NCI-H526 treated with DMSO at 0.1 percent for 48 hours (cell line): Measurements from ENCODE around the gene AFF1.
"Not testable (repeated sequence)": the region's sequence is repeated elsewhere in the genome, so short reads cannot be mapped to it uniquely, and the experiment has no call there.

Experiments
- DNase-seq: peaks from one replicate; lab custom pipeline; 2025; lab: John Stamatoyannopoulos, UW

Gene AFF1

DNA sequence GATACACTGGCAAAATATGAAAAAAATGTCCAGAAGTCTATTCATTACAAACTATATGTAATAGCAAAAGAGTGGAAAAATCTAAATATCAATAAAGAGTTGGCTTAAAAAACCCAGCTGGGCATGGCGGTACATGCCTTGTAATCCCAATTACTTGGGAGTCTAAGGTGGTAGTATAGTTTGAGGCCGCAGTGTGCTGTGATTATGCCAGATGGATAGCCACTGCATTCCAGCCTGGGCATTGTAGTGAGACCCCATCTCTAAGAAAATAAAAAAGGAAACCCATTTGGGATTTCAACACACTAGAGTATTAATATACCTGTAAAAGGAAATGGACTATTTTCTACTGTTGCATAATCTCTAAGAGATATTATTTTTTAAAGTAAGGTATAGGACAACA is 45.4 kb downstream of the AFF1 start:
- DNase-seq = no peak

DNA sequence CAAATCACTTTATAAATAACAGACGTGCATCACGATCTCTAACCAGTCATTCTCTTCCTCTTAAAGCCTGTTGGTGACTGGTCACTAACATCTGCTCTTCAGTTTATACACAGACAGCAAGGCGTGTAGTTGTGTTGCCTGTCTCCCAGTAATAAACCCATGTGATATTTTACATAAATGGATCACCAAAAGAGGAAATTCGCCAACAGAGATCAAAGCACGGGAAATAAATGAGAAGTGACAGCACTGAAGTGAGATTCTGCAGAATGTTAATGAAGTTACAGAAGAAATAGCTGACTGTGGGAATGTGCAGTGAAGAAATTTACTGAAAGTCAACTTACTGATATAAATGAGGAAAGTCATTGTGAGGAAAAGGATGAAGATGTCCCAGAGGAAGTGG is 47.0 kb downstream of the AFF1 start:
- no peak for DNase-seq

DNA sequence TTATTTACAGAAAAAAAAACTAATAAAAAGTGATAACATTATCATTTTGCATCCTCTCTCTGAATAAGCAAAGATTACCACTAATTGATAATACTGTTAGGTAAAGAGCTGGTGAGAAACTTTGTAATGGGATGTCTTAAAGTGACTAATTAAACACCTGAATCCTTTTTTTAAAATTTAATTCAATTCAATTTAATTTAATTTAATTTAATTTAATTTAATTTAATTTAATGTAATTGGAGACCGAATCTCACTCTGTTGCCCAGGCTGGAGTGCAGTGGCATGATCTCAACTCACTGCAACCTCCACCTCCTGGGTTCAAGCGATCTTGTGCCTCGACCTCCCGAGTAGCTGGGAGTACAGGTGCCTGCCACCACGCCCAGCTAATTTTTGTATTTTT is 51.0 kb downstream of the AFF1 start:
- not testable (repeated sequence) for DNase-seq

DNA sequence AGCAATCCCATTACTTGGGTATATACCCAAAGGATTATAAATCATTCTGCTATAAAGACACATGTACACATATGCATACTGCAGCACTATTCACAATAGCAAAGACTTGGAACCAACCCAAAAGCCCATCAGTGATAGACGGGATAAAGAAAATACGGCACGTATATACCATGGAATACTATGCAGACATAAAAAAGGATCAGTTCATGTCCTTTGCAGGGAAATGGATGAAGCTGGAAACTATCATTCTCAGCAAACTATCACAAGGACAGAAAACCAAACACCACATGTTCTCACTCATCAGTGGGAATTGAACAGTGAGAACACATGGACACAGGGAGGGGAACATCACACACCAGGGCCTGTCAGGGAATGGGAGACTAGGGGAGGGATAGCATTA is 54.8 kb downstream of the AFF1 start:
- DNase-seq = not testable (repeated sequence)

DNA sequence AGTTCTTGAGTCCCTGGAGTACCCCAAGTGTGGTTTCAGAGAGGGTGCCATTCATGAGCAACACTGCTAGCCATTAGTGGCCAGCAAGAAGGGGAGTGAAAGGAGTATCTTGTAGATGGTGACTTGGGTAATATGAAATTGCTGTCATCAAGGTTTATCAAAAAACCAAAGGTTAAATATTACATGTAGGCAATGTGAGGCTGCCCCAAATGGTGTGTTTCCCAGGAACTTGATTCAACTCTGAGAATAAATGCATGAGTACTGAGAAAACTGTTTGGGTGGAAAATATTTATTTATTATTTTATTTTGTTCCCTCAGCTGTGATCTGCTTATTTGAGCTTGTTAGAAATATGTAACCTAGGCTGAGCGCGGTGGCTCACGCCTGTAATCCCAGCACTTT is 55.7 kb downstream of the AFF1 start:
- DNase-seq = no peak

DNA sequence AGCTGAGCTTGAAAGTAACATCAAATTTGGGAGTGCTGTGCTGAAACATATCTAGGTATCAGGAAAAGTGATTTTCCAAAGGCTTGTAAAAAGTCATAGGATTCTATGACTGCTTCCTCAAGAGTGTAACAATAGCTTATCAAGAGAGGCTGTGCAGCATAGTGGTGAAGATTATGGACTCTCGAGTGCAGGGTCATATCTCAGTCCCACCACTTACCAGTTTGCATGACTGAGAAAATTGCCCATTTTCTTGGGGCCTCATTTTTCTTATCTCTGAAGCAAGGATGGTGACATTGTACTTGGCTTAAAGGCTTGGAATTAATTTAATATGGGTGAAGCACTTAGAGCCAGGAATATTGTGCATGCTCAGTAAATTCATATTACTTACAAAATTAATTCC is 57.2 kb downstream of the AFF1 start:
- DNase-seq = no peak

DNA sequence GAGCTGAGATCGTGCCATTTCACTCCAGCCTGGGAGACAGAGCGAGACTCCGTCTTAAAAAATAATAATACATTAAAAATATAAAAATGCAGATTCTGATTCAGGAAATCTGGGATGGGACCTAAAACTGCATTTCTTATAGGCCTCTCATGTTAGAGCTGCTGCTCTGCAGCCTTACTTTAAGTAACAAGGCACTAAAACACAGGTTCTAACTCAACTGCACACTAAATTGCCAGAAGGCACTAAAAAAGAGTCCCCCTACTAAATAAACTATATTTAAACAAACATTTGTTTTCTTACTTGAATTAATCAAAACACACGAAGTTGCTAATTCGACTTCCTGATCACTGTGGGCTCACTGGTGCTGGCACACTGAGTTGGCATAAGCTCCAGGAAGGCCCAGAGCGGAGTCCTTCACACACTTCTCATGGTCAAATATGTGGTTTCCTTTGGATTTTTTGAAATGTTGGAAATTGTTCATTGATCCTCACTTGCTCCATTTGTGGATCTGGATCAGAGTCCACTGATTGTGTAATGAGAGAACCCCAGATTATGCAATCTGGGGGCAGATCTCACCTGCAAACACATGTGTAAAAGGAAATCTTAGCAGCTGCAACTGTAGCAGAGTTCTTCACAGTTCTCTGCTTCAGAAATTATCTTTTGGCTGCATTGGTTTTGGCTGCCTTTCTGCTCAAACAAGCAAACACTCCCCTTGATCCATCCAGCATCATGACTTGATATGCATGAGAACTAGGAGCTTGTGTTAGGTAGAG is 59.3 kb downstream of the AFF1 start:
- DNase-seq = no peak

DNA sequence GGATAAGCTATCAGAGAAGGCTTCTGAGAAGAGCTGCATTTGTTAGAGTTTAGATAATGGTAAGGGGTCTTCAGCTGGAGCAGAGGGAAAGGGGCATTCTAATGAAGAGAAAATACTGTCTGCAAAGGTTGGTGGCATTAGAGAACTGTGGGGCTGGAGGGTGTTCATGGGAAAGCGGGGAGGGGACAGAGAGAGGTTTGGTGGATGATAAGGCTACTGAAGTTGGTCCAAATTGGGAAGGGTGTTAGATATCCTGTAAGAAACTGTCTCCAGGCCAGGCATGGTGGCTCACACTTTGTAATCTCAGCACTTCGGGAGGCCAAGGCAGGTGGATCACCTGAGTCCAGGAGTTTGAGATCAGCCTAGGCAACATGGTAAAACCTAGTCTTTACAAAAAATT is 59.9 kb downstream of the AFF1 start:
- DNase-seq = no peak

DNA sequence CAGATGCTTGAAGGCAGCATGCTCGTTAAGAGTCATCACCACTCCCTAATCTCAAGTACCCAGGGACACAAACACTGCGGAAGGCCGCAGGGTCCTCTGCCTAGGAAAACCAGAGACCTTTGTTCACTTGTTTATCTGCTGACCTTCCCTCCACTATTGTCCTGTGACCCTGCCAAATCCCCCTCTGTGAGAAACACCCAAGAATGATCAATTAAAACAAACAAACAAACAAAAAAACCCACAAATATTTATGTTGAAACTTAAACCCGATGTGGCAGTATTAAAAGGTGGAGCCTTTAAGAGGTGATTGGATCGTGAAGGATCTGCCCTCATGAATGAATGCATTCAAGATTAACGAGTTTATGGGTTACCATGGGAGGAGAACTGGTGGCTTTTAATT is 61.7 kb downstream of the AFF1 start:
- not testable (repeated sequence) for DNase-seq

DNA sequence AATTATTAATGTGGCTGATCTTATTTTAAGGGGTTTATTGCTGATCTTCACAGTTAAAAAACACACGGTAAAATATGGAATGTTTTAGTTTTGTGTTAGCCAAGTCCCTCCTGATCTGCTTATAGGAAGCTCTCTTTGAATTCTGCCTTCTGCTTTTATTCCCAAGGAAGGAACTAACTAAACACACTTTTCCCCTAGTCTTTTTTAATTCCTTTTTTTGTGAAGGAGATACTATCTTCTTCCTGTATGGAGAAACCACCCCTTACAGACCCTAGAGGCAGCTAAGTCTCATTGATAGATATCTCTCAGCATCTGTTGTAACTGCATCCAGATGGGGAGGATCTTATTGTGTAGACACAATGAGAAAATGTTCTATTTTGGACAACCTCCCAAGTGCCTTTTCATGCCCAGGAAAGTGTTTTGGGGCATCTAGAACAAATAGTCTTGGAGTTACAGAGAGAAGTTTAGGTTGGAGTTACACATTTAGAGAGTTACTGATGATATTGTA is 64.4 kb downstream of the AFF1 start:
- DNase-seq = no peak

DNA sequence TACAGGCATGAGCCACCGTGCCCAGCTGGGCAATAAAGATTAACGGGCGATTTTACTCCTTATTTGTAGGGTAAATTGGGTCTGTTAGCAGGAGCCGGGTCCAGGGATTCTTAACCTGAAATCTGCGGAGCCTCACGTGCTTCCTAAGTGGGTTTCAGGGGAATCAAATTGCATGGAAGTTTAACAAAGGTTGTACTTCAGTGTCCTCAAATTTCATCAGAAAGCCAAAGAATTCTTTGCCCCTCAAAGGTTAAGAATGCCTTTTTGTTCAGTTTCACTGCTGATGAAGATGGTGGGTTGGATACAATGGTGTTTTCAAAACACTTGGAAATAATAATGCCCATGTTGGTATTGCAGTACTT is 67.9 kb downstream of the AFF1 start:
- no peak for DNase-seq

DNA sequence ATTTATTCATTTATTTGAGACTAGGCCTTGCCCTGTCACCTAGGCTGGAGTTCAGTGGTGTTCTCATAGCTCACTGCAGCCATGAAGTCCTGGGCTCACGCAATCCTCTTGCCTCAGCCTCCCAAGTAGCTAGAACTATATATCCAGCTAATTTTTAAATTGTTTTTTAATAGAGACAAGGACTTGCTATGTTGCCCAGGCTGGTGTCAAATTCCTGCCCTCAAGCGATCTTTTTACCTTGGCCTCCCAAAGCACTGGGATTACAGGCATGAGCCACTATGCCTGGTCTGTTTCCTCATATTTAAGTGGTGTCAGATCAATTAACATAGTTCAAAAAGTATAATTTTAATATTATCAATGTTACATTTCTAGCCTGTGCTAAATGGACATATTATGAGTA is 68.5 kb downstream of the AFF1 start:
- DNase-seq = no peak

DNA sequence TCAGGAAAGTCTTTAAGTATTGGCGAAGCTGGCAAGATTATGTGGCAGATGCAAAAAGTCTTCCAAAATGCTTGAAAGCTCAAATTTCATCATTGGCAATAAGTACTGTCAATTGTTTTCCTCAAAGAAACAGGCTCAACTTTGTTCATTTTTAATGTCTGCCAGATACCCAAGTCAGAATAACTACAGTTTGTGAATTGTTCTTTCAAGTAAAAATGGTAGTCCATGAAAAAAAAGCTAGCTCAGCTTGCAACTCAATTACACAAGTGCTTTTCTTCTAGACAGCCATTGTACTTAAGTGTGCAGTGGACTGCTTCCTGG is 70.5 kb downstream of the AFF1 start:
- no peak for DNase-seq

DNA sequence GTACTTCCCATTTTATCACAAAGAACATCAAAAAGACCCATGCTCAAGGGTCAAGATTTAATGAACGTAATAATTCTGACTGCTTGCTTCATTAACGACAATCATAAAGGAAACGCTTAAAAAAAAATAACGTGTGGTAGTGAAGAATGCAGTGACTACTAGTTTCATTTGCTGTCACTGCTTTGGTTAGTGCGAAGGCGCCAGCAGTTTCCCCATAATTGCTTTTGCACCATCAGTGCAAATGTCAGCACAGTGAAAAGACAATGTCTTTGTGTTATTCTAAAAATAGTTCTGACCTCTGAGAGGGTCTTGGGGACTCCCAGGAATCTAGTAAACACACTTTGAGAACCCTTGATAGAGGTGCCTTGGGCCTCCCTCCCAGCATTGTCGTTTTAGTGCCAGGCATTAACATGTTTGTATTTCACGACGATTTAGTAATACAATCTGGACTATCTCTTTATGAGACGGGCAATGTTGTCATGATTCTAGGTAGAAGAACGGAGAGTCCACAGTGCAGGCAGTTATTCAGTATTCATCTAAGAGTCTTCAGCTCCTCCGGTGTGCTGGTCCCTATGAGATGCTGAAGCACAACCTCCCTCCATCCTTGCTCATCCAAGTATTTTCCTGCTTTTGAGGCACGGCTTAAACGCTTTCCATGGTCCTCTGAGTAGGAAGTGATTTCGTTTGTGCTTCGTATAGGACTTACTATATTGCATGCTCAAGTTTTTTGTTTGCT is 71.0 kb downstream of the AFF1 start:
- no peak for DNase-seq

DNA sequence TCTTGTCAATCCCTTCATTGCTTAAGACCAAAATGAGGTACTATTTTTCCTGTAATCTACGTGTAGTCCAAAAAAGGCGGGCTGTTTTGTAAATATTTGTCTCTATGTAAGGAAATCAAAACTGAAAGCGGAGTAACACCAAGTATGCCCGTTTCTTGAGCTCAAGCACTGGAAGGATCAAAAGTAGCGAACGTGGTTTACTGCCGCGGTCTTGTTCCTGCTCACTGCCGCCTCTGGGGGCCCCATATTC is 71.5 kb downstream of the AFF1 start:
- no peak for DNase-seq

DNA sequence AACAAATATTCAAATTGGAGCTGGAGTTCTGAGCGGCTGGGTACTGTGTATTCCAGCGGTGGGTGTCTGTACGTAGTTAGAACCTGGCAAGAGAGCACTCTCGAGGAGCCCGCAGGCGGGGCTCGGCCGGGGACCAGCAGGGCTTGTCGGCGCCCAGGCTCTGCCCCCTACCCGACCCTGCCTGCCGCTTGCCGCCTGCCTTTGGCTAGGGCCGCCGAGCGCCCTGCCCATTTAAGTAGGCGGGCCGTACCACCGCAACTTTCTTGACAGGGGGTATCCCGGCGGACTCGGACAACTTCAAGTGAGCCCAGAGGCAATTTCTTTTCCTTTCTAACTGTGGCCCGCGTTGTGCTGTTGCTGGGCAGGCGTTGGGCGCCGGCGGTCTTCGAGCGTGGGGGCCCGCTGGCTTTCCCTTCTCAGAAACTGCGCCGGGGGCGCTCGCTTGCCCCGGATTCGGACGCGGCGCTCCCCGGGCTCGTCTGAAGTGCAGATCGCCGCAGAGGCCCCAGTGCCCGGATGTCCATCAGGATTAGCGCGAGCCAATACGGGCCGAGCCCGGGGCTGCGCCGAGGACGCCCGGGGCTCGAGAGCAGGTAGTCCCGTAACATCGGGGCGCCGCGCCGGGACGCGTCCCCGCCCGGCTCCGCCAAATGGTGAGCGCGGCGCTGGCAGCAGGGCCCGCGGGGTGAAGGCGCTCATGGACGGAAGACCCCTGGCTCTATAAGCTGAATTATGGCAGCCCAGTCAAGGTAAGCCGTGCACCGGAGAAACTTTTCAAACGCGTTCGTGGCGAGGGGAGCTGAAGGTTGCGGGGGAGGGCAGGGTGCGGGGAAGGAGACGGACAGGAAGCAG is 72.1 kb downstream of the AFF1 start:
- peak; percentile 97 for DNase-seq

DNA sequence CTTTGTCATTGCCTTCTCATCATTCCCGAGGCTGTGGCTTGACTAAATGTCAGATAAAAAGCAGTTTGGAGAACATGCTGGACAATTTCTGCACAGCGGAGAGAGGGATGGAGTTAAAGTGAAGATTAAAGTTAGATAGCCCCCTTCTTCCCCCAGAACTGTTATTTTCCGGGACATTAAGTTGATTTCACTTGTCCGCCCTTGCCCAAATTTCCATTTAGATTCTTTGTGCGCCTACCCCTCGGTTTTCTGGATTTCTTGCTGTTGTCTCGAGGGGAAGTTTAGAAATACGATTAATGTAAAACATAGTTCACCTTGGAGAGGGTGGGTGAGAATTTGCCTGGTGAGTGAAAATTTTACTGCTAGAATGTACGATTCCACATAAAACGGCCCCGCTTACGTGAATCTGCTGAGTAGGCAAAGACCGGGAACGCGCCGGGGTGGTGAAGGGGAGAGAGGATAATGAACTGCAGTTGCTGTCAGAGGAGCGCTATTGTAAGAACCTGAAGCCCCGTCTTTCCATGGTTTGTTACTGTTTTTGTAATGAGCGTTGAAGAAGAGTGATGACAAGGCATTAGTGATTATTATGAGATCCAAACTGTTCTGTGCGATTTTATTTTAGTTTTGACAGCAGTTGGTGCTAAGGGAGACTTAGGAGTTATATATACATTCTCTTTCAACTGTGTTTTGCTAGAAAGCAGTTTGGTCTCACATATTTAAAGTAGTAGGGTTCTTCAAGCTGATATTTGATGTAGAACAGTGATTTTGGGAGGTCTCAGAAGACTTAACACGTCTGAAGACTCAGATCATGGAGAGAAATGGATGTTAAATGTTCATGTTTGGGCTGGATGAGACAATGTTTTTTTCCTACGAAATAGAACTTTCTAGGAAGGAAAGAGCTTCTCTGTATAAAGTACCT is 73.0 kb downstream of the AFF1 start:
- DNase-seq = no peak

DNA sequence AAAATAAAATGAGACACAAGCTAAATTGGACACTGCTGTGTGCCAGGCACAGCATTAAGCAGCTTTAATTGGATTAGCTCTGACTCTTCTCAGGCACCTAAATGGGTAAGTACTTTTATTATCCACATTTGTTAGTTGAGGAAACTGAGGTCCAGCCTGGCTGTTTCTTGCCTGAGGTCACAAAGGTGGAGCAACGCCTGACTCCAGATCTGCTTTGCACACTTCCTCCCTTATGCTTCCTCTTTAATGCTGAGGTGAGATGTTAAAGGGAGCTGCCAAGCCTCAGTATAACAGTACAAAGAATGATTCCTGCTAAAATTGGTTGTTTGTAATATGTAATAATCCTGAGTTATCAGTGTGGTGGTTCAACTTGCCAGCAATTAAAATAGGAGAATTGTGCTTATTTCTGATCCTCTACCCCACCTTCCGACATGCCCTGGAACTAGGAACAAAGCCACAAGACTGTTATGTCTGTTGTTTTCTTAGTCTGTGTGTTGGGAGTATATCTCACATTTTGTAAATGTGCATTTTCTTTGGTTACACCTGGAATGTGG is 74.4 kb downstream of the AFF1 start:
- DNase-seq = no peak

DNA sequence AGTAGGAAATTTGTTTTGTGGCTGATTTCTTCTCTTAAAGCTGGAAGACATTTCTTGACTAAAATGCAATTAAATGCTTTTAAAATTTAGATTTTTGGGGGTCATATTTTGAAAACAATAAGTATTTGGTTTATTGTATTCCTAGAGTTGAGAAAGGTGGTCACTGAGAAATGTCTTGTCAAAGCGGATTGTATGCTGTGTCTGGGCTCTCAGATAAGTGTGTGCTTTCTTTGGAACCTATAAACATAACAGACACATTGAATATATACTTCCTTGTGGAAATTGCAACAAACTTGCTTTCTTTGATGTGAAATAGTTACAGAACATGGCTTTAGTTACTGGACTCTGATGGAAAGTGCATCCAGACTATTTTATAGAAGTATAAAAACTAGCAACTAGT is 75.4 kb downstream of the AFF1 start:
- no peak for DNase-seq

DNA sequence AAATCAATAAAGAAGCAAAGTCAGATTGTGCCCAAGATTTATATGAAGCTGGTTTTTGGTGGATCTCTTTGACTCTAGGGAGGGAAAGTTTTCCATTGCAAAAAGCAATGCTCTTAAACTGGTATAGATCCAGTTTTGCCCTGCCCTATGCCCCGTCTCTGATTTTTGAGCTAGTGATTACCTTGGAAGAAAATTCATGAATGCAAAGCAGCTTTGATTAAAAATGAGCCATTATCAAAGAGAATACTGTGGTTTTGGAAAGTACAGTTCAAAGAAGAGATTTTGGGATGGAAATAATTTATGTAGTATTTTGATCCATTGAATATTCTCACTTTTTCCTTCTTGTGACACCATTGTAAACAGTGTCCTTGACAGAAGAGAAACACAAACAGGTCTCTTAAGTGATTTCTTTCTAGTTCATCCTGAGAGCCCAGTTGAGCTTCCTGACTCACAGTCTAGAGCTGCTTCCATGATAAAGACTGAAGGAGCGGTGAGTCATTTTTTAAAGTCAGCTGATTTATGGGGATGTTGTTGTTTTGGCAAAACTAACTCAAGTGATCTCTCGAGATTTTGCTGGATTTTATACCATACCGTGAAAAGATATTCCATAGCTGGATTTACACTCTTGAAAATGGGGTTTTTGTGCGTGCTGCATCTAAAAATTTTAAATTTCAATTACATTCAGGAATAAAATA is 76.7 kb downstream of the AFF1 start:
- no peak for DNase-seq

DNA sequence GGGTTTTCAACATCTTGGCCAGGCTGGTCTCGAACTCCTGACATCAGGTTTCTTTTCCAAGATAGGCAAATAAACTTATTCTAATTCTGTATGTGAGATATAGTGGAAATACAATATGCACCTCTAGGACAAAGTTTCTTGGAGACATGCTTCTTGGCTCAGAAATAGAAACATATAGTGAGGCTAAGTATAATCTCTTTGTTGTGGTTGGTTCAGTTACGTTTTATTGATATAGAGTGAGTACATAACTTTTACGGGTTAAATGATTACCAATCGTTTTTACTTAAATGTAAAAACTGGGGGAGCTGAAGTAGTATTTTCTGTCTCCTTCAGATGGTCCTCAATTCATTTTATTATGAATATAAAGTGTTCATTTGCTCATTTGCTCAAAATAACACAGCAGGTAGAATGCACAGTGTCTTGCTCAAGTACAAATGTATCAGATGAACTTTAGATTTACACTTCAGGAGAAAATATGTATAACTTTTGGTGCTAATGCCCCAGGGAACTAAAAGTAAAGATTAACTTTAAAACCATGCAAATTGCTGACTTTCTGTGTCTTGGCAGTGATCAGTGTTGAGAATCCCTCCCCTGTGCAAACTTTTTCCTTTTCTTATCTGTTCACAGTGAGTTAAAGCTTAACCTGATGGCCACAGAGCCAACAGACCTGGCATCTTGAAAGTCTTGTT is 77.6 kb downstream of the AFF1 start:
- no peak for DNase-seq
